CD4-positive, alpha-beta T cell (primary cell): Measurements from ENCODE around the gene ATAD3B. TPM values are rescaled to one million over a fixed set of nuclear protein-coding genes. Genes with fewer than 3 reads are reported as not detected.

Experiments
- ATAC-seq: fragments of 200-7000 bp; cut with Tn5 transposase; one replicate; pipeline ENCODE4 v1.10.0; 2022; ENCODE audit warnings: mild to moderate bottlenecking; ENCODE audit not compliant: poor library complexity
- CTCF ChIA-PET: fragments of 350-600 bp; sonication (Branson Sonifier 250); formaldehyde crosslinking; loops from one replicate; lab custom pipeline; 2021; ENCODE audit warnings: antibody characterized with exemption, inconsistent platforms; lab: Charles Lee
- POLR2A ChIA-PET: fragments of 350-600 bp; sonication (Branson Sonifier 250); formaldehyde crosslinking; loops from one replicate; lab custom pipeline; 2021; ENCODE audit warnings: antibody characterized with exemption, inconsistent platforms; lab: Charles Lee
- DNase-seq, 14 experiments: peaks; one replicate each; pipeline ENCODE4 v3.0.0-alpha.2; 2013 to 2020; ENCODE audit warnings: mixed read lengths in 2 of 14
- H3K27ac ChIP-seq, 2 donors: one replicate each; pipeline versions ENCODE4 v1.5.1 to v1.7.0; 2013; ENCODE audit warnings: low read length in 2 of 2, low read depth in 1 of 2, mild to moderate bottlenecking in 1 of 2
- H3K27me3 ChIP-seq, 2 experiments: 1 replicate in 1 of 2; 2 replicates in 1 of 2; pipeline versions ENCODE4 v1.6.1 to v1.7.0; 2013; ENCODE audit warnings: low read length in 2 of 2, control low read depth in 1 of 2, mild to moderate bottlenecking in 1 of 2, moderate library complexity in 1 of 2; ENCODE audit not compliant: insufficient read depth in 2 of 2, control insufficient read depth in 1 of 2
- H3K36me3 ChIP-seq: one replicate; pipeline ENCODE4 v1.6.1; 2013; ENCODE audit warnings: low read length, control low read depth; ENCODE audit not compliant: insufficient read depth
- H3K4me1 ChIP-seq: one replicate; pipeline ENCODE4 v1.6.1; 2013; ENCODE audit warnings: low read length, control low read depth; ENCODE audit not compliant: insufficient read depth
- H3K4me3 ChIP-seq: one replicate; pipeline ENCODE4 v1.5.1; 2013; ENCODE audit warnings: mild to moderate bottlenecking, low read length, moderate library complexity
- H3K9me3 ChIP-seq, 2 experiments: 1 replicate in 1 of 2; 2 replicates in 1 of 2; pipeline versions ENCODE4 v1.6.1 to v1.7.0; 2013; ENCODE audit warnings: low read length in 2 of 2, mild to moderate bottlenecking in 2 of 2, control low read depth in 1 of 2, moderate library complexity in 1 of 2; ENCODE audit not compliant: control insufficient read depth in 1 of 2, insufficient read depth in 1 of 2
- H3K27ac Mint-ChIP-seq: one replicate; pipeline ENCODE4 v1.8.0; 2020; ENCODE audit warnings: mixed read lengths
- H3K27me3 Mint-ChIP-seq: one replicate; pipeline ENCODE4 v1.8.0; 2021; ENCODE audit warnings: mixed read lengths
- H3K36me3 Mint-ChIP-seq: one replicate; pipeline ENCODE4 v1.8.0; 2021; ENCODE audit warnings: low read depth, mixed read lengths
- H3K4me1 Mint-ChIP-seq: one replicate; pipeline ENCODE4 v1.8.0; 2021; ENCODE audit warnings: low read depth, mixed read lengths
- H3K4me3 Mint-ChIP-seq: one replicate; pipeline ENCODE4 v1.8.0; 2020; ENCODE audit warnings: mild to moderate bottlenecking, mixed read lengths
- H3K9me3 Mint-ChIP-seq: one replicate; pipeline ENCODE4 v1.8.0; 2020; ENCODE audit warnings: mixed read lengths
- CTCF ChIP-seq: fragments of 200-600 bp; IDR thresholded peaks from one replicate; pipeline ENCODE4 v1.8.0; 2022; ENCODE audit warnings: antibody characterized with exemption, mild to moderate bottlenecking
- intact Hi-C, 2 experiments: fragments of 100-400 bp; cut with DNase I in 1 of 2; cut with micrococcal nuclease in 1 of 2; formaldehyde crosslinking; loops; one replicate each; pipeline versions ENCODE4 v1.15.1 to v1.9.0; 2023 to 2025; cut with DNase I, micrococcal nuclease
- total RNA-seq, 174 experiments: library from RNA in 2 of 174; stranded (reverse) in 2 of 174; gene quantifications; one replicate each; pipeline ENCODE4 v1.2.3 and lab custom pipeline; 2021 to 2026

ATAD3B gene
- total RNA-seq, 2 experiments from 2014 or later, result 44.3 to 49.1 TPM

- H3K27ac ChIP-seq, result no peak overlapping the region
- H3K4me3 Mint-ChIP-seq, result no peak overlapping the region
- H3K4me3 ChIP-seq, result no peak overlapping the region
- DNase-seq (peak in 1 of 14 experiments; percentile 16), ATAC-seq (no peak)
- H3K27me3 ChIP-seq, result peaks cover 35 to 39% of the 10 kb centered on the region in 2 experiments
- intact Hi-C loops, result no loop called here
- TF ChIP-seq CTCF, result no peak
- no peaks in the 10 kb centered on the region for H3K36me3 ChIP-seq
- no peaks in the 10 kb centered on the region for H3K4me1 Mint-ChIP-seq
- H3K27ac Mint-ChIP-seq, result no peak overlapping the region
- ChIA-PET POLR2A (no interaction called here), CTCF (no interaction called here)
- no peaks in the 10 kb centered on the region for H3K9me3 Mint-ChIP-seq
- peaks cover 50% of the 10 kb centered on the region for H3K27me3 Mint-ChIP-seq
- H3K9me3 ChIP-seq, result peaks cover 0 to 8% of the 10 kb centered on the region in 2 experiments
- peaks cover 4% of the 10 kb centered on the region for H3K4me1 ChIP-seq
- no peaks in the 10 kb centered on the region for H3K36me3 Mint-ChIP-seq
Measured at GRCh38 chr1:1425426-1425752, 46.2 kb upstream of the ATAD3B start.

- Mint-ChIP-seq H3K4me1 (no peaks in the 10 kb centered on the region), H3K27me3 (peaks cover 50% of the 10 kb centered on the region), H3K4me3 (no peak overlapping the region), H3K9me3 (no peaks in the 10 kb centered on the region), H3K27ac (no peak overlapping the region), H3K36me3 (no peaks in the 10 kb centered on the region)
- Histone ChIP-seq H3K27me3 (peaks cover 32 to 35% of the 10 kb centered on the region in 2 experiments), H3K36me3 (no peaks in the 10 kb centered on the region), H3K9me3 (peaks cover 0 to 4% of the 10 kb centered on the region in 2 experiments), H3K27ac (no peak overlapping the region), H3K4me1 (peaks cover 2% of the 10 kb centered on the region), H3K4me3 (no peak overlapping the region)
- DNase-seq (peak in 1 of 14 experiments; percentile 23), ATAC-seq (no peak)
- CTCF ChIA-PET, result no interaction called here
- TF ChIP-seq CTCF, result no peak
- intact Hi-C loops, result no loop called here
- POLR2A ChIA-PET, result no interaction called here
Measured at GRCh38 chr1:1425753-1426495, 45.6 kb upstream of the ATAD3B start.

GRCh38 chr1:1426496-1427105 is 45.0 kb upstream of the ATAD3B start:
- Mint-ChIP-seq H3K4me1 (no peaks in the 10 kb centered on the region), H3K4me3 (no peak overlapping the region), H3K36me3 (no peaks in the 10 kb centered on the region), H3K9me3 (no peaks in the 10 kb centered on the region), H3K27me3 (peaks cover 50% of the 10 kb centered on the region), H3K27ac (no peak overlapping the region)
- ATAC-seq, result peak; percentile 39
- Histone ChIP-seq H3K9me3 (no peaks in the 10 kb centered on the region), H3K27me3 (peaks cover 29 to 33% of the 10 kb centered on the region in 2 experiments), H3K36me3 (no peaks in the 10 kb centered on the region), H3K4me3 (no peak overlapping the region), H3K4me1 (no peaks in the 10 kb centered on the region), H3K27ac (no peak overlapping the region)
- DNase-seq, result peak in 1 of 14 experiments; percentile 25
- ChIA-PET POLR2A (no interaction called here), CTCF (no interaction called here)
- intact Hi-C loops, result no loop called here
- no peak for TF ChIP-seq CTCF
